ENCODE data around the gene BOLA1.
"Not testable (repeated sequence)": the region's sequence is repeated elsewhere in the genome, so short reads cannot be mapped to it uniquely, and the experiment has no call there.

Gene BOLA1

GRCh38 chr1:149849947-149850360 is 49.4 kb upstream of the BOLA1 start:
- no peak for TF ChIP-seq ZNF292 (tag by site-specific recombination; IDR thresholded peaks at IDR 0.05; ENCODE audit: borderline replicate concordance, low read depth)
- TF ChIP-seq ZBTB26 (tag by site-specific recombination; optimal IDR thresholded peaks at IDR 0.05), result peak; percentile 45
- no peak for TF ChIP-seq ZNF174 (tag by site-specific recombination; IDR thresholded peaks at IDR 0.05)
- TF ChIP-seq ZNF335 (tag by site-specific recombination; conservative IDR thresholded peaks at IDR 0.05), result peak; percentile 71
- ChIA-PET POLR2A (interaction anchor here (1.7 kb wide), 1 partner anchor 36 kb away, joined by 7 read pairs; a partner anchor contains a TSS), CTCF (interaction anchor here (0.9 kb wide), 1 partner anchor 316 kb away, joined by 3 read pairs; no protein-coding TSS in a partner anchor)
- Histone ChIP-seq H3K27ac (ENCODE audit: extremely low read depth, low read depth, low read length) (no peak overlapping the region), H3K36me3 (ENCODE audit: control insufficient read depth in 2 of 2, insufficient read depth in 1 of 2, low read length in 2 of 2) (peaks cover 0 to 6% of the 10 kb centered on the region in 2 experiments; a peak in 1 of 3 replicates), H3K9me3 (ENCODE audit: control insufficient read depth, insufficient read depth, low read depth, low read length) (no peaks in the 10 kb centered on the region), H3K4me3 (ENCODE audit: low read depth, low read length) (peak overlapping the region; percentile 25), H3K4me1 (ENCODE audit: control insufficient read depth, insufficient read depth, low read length) (peaks cover 4% of the 10 kb centered on the region; the same call in 1 of the 2 replicates)

GRCh38 chr1:149850732-149851345 is 48.5 kb upstream of the BOLA1 start:
- POLR2A ChIA-PET, result not testable (repeated sequence)

GRCh38 chr1:149851585-149852213 is 47.7 kb upstream of the BOLA1 start:
- POLR2A ChIA-PET, result not testable (repeated sequence)

More at GRCh38 chr1:149850732-149851345, 48.5 kb upstream of the BOLA1 start:
- CTCF ChIA-PET; H3K4me3 ChIP-seq (ENCODE audit: low read depth, low read length); H3K27ac ChIP-seq (ENCODE audit: extremely low read depth, low read depth, low read length); H3K36me3 ChIP-seq (ENCODE audit: control insufficient read depth in 2 of 2, insufficient read depth in 1 of 2, low read length in 2 of 2); H3K4me1 ChIP-seq (ENCODE audit: control insufficient read depth, insufficient read depth, low read length); H3K9me3 ChIP-seq (ENCODE audit: control insufficient read depth, insufficient read depth, low read depth, low read length): not testable (repeated sequence)

GRCh38 chr1:149852263-149852662 is 47.1 kb upstream of the BOLA1 start:
- POLR2A ChIA-PET; H3K27ac ChIP-seq (ENCODE audit: extremely low read depth, low read depth, low read length); CTCF ChIA-PET: not testable (repeated sequence)

More at GRCh38 chr1:149851585-149852213, 47.7 kb upstream of the BOLA1 start:
- H3K4me3 ChIP-seq (ENCODE audit: low read depth, low read length); H3K9me3 ChIP-seq (ENCODE audit: control insufficient read depth, insufficient read depth, low read depth, low read length); CTCF ChIA-PET; H3K36me3 ChIP-seq (ENCODE audit: control insufficient read depth in 2 of 2, insufficient read depth in 1 of 2, low read length in 2 of 2); H3K27ac ChIP-seq (ENCODE audit: extremely low read depth, low read depth, low read length); H3K4me1 ChIP-seq (ENCODE audit: control insufficient read depth, insufficient read depth, low read length): not testable (repeated sequence)

GRCh38 chr1:149860271-149860670 is 39.1 kb upstream of the BOLA1 start:
- H3K4me1 ChIP-seq (ENCODE audit: control insufficient read depth, insufficient read depth, low read length); H3K36me3 ChIP-seq (ENCODE audit: control insufficient read depth in 2 of 2, insufficient read depth in 1 of 2, low read length in 2 of 2); H3K27ac ChIP-seq (ENCODE audit: extremely low read depth, low read depth, low read length); H3K9me3 ChIP-seq (ENCODE audit: control insufficient read depth, insufficient read depth, low read depth, low read length); CTCF ChIA-PET; POLR2A ChIA-PET; H3K4me3 ChIP-seq (ENCODE audit: low read depth, low read length): not testable (repeated sequence)

More at GRCh38 chr1:149852263-149852662, 47.1 kb upstream of the BOLA1 start:
- H3K9me3 ChIP-seq (ENCODE audit: control insufficient read depth, insufficient read depth, low read depth, low read length); H3K4me1 ChIP-seq (ENCODE audit: control insufficient read depth, insufficient read depth, low read length); H3K36me3 ChIP-seq (ENCODE audit: control insufficient read depth in 2 of 2, insufficient read depth in 1 of 2, low read length in 2 of 2); H3K4me3 ChIP-seq (ENCODE audit: low read depth, low read length): not testable (repeated sequence)

- POLR2A ChIA-PET, CTCF ChIA-PET: not testable (repeated sequence)
These were observed 38.5 kb upstream of the BOLA1 start for GRCh38 chr1:149860684-149861496.

GRCh38 chr1:149861497-149862054 is 37.8 kb upstream of the BOLA1 start:
- H3K36me3 ChIP-seq (ENCODE audit: control insufficient read depth in 2 of 2, insufficient read depth in 1 of 2, low read length in 2 of 2); H3K27ac ChIP-seq (ENCODE audit: extremely low read depth, low read depth, low read length); H3K4me3 ChIP-seq (ENCODE audit: low read depth, low read length); H3K9me3 ChIP-seq (ENCODE audit: control insufficient read depth, insufficient read depth, low read depth, low read length); H3K4me1 ChIP-seq (ENCODE audit: control insufficient read depth, insufficient read depth, low read length); POLR2A ChIA-PET; CTCF ChIA-PET: not testable (repeated sequence)

More at GRCh38 chr1:149860684-149861496, 38.5 kb upstream of the BOLA1 start:
- H3K4me1 ChIP-seq (ENCODE audit: control insufficient read depth, insufficient read depth, low read length); H3K4me3 ChIP-seq (ENCODE audit: low read depth, low read length); H3K36me3 ChIP-seq (ENCODE audit: control insufficient read depth in 2 of 2, insufficient read depth in 1 of 2, low read length in 2 of 2); H3K27ac ChIP-seq (ENCODE audit: extremely low read depth, low read depth, low read length); H3K9me3 ChIP-seq (ENCODE audit: control insufficient read depth, insufficient read depth, low read depth, low read length): not testable (repeated sequence)

- H3K4me1 ChIP-seq (ENCODE audit: control insufficient read depth, insufficient read depth, low read length); H3K36me3 ChIP-seq (ENCODE audit: control insufficient read depth in 2 of 2, insufficient read depth in 1 of 2, low read length in 2 of 2); POLR2A ChIA-PET; H3K9me3 ChIP-seq (ENCODE audit: control insufficient read depth, insufficient read depth, low read depth, low read length); CTCF ChIA-PET; H3K27ac ChIP-seq (ENCODE audit: extremely low read depth, low read depth, low read length); H3K4me3 ChIP-seq (ENCODE audit: low read depth, low read length): not testable (repeated sequence)
These were observed 32.5 kb upstream of the BOLA1 start for GRCh38 chr1:149866887-149867286.

- H3K36me3 ChIP-seq (ENCODE audit: control insufficient read depth in 2 of 2, insufficient read depth in 1 of 2, low read length in 2 of 2); H3K9me3 ChIP-seq (ENCODE audit: control insufficient read depth, insufficient read depth, low read depth, low read length); H3K4me3 ChIP-seq (ENCODE audit: low read depth, low read length); POLR2A ChIA-PET; H3K27ac ChIP-seq (ENCODE audit: extremely low read depth, low read depth, low read length); CTCF ChIA-PET; H3K4me1 ChIP-seq (ENCODE audit: control insufficient read depth, insufficient read depth, low read length): not testable (repeated sequence)
These were observed 26.3 kb upstream of the BOLA1 start for GRCh38 chr1:149873060-149873459.

Data from HEK293 (cell line).